ENCODE measurements around the gene MORN4. TPM values are rescaled to one million over a fixed set of nuclear protein-coding genes. Genes with fewer than 3 reads are reported as not detected.
"Not testable (repeated sequence)": the region's sequence is repeated elsewhere in the genome, so short reads cannot be mapped to it uniquely, and the experiment has no call there.

The MORN4 gene
- total RNA-seq, 1 donor from 2014 or later: 1.9 TPM

DNA sequence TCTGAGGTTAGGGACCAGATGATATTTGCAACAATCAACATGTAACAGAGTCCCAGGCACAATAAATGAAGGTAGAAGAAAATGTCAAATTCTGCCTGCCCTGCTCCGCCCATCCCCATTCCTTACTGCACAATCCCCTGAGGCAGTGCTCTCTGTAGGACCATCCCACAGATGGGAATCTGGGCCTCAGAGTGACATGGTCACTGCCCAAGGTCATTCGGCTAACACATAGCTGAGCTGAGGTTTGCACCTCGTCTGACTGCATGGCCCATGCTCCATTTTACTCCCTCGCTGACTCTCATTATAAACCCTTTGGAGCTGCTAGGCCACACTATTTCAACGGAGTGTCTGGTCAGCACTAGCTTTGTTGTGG is 47.9 kb downstream of the MORN4 start:
- Mint-ChIP-seq H3K27ac (no peak overlapping the region), H3K4me3 (no peak overlapping the region), H3K4me1 (ENCODE audit: low read depth) (no peaks in the 10 kb centered on the region), H3K27me3 (ENCODE audit: insufficient read depth) (no peaks in the 10 kb centered on the region), H3K36me3 (ENCODE audit: low read depth) (no peaks in the 10 kb centered on the region), H3K9me3 (no peaks in the 10 kb centered on the region)
- DNase-seq (ENCODE audit: low spot score): no peak
- intact Hi-C loops (cut with micrococcal nuclease): no loop called here

- intact Hi-C loops (cut with micrococcal nuclease): no loop called here
- DNase-seq (ENCODE audit: low spot score): no peak
- Mint-ChIP-seq H3K27me3 (ENCODE audit: insufficient read depth) (no peaks in the 10 kb centered on the region), H3K4me3 (no peak overlapping the region), H3K9me3 (no peaks in the 10 kb centered on the region), H3K4me1 (ENCODE audit: low read depth) (no peaks in the 10 kb centered on the region), H3K27ac (no peak overlapping the region), H3K36me3 (ENCODE audit: low read depth) (no peaks in the 10 kb centered on the region)
Measured at GRCh38 chr10:97584798-97585438, 48.4 kb downstream of the MORN4 start.

DNA sequence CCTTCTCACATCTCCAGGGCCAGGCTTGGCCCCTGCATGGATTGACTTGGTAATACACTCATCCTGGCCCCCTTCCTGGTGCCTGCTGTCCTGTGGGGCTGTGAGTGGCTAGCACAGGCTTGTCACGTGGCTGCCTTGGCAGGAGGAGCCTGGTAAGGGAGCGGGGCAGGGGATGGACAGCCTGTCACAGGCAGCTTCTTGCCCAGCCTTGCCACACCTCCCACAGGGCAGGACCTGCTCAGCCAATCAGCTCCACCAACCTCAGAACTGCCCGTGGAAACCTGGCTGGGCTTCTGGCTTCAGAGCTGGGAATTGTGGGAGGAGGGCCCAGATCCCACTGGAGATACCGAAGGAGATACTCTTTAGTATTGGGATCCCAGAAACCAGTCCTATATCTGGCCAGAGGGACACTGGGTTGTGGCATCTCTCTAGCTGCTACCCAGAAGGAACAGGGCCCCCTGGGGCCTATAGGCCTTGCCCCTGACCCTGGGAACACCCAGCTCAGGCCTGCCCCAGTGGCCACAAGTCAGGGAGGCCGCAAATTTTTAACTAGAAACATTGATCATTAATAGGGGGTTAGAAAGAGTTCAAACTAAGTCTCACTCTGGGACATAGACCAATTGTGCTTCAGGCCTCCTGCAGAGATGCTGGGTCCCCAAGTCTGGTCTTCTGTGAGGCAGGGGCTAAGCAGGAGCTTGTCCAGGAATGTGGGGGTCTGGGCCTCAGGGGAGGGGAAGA is 49.1 kb downstream of the MORN4 start, which contains the start of gene HOGA1:
Gene HOGA1 (plus strand): TSS at position 330 of the 738 bp plus-strand sequence. CDS start 315 bp downstream, at position 645.
- Mint-ChIP-seq H3K27me3 (ENCODE audit: insufficient read depth) (no peaks in the 10 kb centered on the region), H3K9me3 (no peaks in the 10 kb centered on the region), H3K4me3 (no peak within 1 kb of the TSS), H3K36me3 (ENCODE audit: low read depth) (no peaks in the 10 kb centered on the region), H3K27ac (no peak within 1 kb of the TSS), H3K4me1 (ENCODE audit: low read depth) (no peaks in the 10 kb centered on the region)
- no peak for DNase-seq (ENCODE audit: low spot score)
- intact Hi-C loops (cut with micrococcal nuclease): no loop called here

- intact Hi-C loops (cut with micrococcal nuclease): no loop called here
- Mint-ChIP-seq H3K9me3 (no peaks in the 10 kb centered on the region), H3K4me1 (ENCODE audit: low read depth) (no peaks in the 10 kb centered on the region), H3K27me3 (ENCODE audit: insufficient read depth) (no peaks in the 10 kb centered on the region), H3K4me3 (no peak overlapping the region), H3K36me3 (ENCODE audit: low read depth) (no peaks in the 10 kb centered on the region), H3K27ac (no peak overlapping the region)
- DNase-seq (ENCODE audit: low spot score): no peak
Measured at GRCh38 chr10:97583476-97583875, 49.8 kb downstream of the MORN4 start.

- Mint-ChIP-seq H3K27me3 (ENCODE audit: insufficient read depth) (no peaks in the 10 kb centered on the region), H3K4me1 (ENCODE audit: low read depth) (no peaks in the 10 kb centered on the region), H3K36me3 (ENCODE audit: low read depth) (no peaks in the 10 kb centered on the region), H3K27ac (no peak overlapping the region), H3K4me3 (no peak overlapping the region), H3K9me3 (no peaks in the 10 kb centered on the region)
- intact Hi-C loops (cut with micrococcal nuclease): no loop called here
- DNase-seq (ENCODE audit: low spot score): no peak
Measured at GRCh38 chr10:97582169-97582568, 51.1 kb downstream of the MORN4 start.

- peaks cover 6% of the 10 kb centered on the region for H3K27me3 Mint-ChIP-seq (ENCODE audit: insufficient read depth)
- no peaks in the 10 kb centered on the region for H3K36me3 Mint-ChIP-seq (ENCODE audit: low read depth)
- intact Hi-C loops (cut with micrococcal nuclease): no loop called here
- DNase-seq (ENCODE audit: low spot score): no peak
- no peak overlapping the region for H3K4me3 Mint-ChIP-seq
- no peaks in the 10 kb centered on the region for H3K4me1 Mint-ChIP-seq (ENCODE audit: low read depth)
- no peaks in the 10 kb centered on the region for H3K9me3 Mint-ChIP-seq
- H3K27ac Mint-ChIP-seq: no peak overlapping the region
Measured at GRCh38 chr10:97580421-97581367, 52.6 kb downstream of the MORN4 start.

GRCh38 chr10:97578171-97578844 is 55.0 kb downstream of the MORN4 start:
- H3K4me1 Mint-ChIP-seq (ENCODE audit: low read depth): no peaks in the 10 kb centered on the region
- no peak overlapping the region for H3K27ac Mint-ChIP-seq
- DNase-seq (ENCODE audit: low spot score): no peak
- H3K4me3 Mint-ChIP-seq: no peak overlapping the region
- H3K27me3 Mint-ChIP-seq (ENCODE audit: insufficient read depth): peaks cover 7% of the 10 kb centered on the region
- no peaks in the 10 kb centered on the region for H3K9me3 Mint-ChIP-seq
- no peaks in the 10 kb centered on the region for H3K36me3 Mint-ChIP-seq (ENCODE audit: low read depth)
- intact Hi-C loops (cut with micrococcal nuclease): no loop called here

DNA sequence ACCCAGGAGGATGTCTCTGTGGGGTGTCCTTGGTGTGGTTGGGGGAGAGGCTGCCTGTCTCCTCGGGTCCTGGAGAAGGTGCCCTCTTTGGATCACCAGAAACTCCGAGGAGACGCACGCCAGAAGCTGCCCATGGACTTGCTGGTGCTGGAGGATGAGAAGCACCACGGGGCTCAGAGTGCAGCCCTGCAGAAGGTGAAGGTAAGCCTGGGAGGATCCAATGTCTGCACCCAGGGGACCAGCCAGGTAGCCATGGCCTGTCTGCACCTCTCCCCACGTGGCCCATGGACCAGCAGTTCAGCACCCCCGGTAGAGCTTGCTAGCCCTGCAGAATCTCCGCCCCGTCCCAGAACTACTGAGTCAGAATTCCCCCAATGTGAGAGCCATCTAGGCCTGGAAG is 55.6 kb downstream of the MORN4 start:
- no peaks in the 10 kb centered on the region for H3K36me3 Mint-ChIP-seq (ENCODE audit: low read depth)
- H3K9me3 Mint-ChIP-seq: no peaks in the 10 kb centered on the region
- H3K4me3 Mint-ChIP-seq: no peak overlapping the region
- no peak for DNase-seq (ENCODE audit: low spot score)
- no peaks in the 10 kb centered on the region for H3K4me1 Mint-ChIP-seq (ENCODE audit: low read depth)
- intact Hi-C loops (cut with micrococcal nuclease): no loop called here
- H3K27me3 Mint-ChIP-seq (ENCODE audit: insufficient read depth): peaks cover 9% of the 10 kb centered on the region
- H3K27ac Mint-ChIP-seq: no peak overlapping the region

- H3K4me3 Mint-ChIP-seq; H3K9me3 Mint-ChIP-seq; DNase-seq (ENCODE audit: low spot score); intact Hi-C loops (cut with micrococcal nuclease); H3K27ac Mint-ChIP-seq; H3K4me1 Mint-ChIP-seq (ENCODE audit: low read depth); H3K27me3 Mint-ChIP-seq (ENCODE audit: insufficient read depth); H3K36me3 Mint-ChIP-seq (ENCODE audit: low read depth): not testable (repeated sequence)
Measured at GRCh38 chr10:97576487-97576886, 56.8 kb downstream of the MORN4 start.

- H3K9me3 Mint-ChIP-seq: no peaks in the 10 kb centered on the region
- H3K27ac Mint-ChIP-seq: no peak overlapping the region
- peaks cover 9% of the 10 kb centered on the region for H3K27me3 Mint-ChIP-seq (ENCODE audit: insufficient read depth)
- H3K36me3 Mint-ChIP-seq (ENCODE audit: low read depth): no peaks in the 10 kb centered on the region
- intact Hi-C loops (cut with micrococcal nuclease): no loop called here
- no peak overlapping the region for H3K4me3 Mint-ChIP-seq
- no peak for DNase-seq (ENCODE audit: low spot score)
- no peaks in the 10 kb centered on the region for H3K4me1 Mint-ChIP-seq (ENCODE audit: low read depth)
Measured at GRCh38 chr10:97575127-97575668, 58.1 kb downstream of the MORN4 start.

- intact Hi-C loops (cut with micrococcal nuclease): no loop called here
- Mint-ChIP-seq H3K4me3 (no peak overlapping the region), H3K9me3 (no peaks in the 10 kb centered on the region), H3K27me3 (ENCODE audit: insufficient read depth) (peaks cover 9% of the 10 kb centered on the region), H3K4me1 (ENCODE audit: low read depth) (no peaks in the 10 kb centered on the region), H3K27ac (no peak overlapping the region), H3K36me3 (ENCODE audit: low read depth) (no peaks in the 10 kb centered on the region)
- DNase-seq (ENCODE audit: low spot score): no peak
Measured at GRCh38 chr10:97574374-97575126, 58.8 kb downstream of the MORN4 start.

- Mint-ChIP-seq H3K27me3 (ENCODE audit: insufficient read depth) (peaks cover 9% of the 10 kb centered on the region), H3K27ac (no peak overlapping the region), H3K4me1 (ENCODE audit: low read depth) (no peaks in the 10 kb centered on the region), H3K4me3 (no peak overlapping the region), H3K36me3 (ENCODE audit: low read depth) (no peaks in the 10 kb centered on the region), H3K9me3 (no peaks in the 10 kb centered on the region)
- intact Hi-C loops (cut with micrococcal nuclease): loop anchor here (2.0 kb wide), 1 partner anchor 157 kb away; no protein-coding TSS in a partner anchor
- DNase-seq (ENCODE audit: low spot score): no peak
Measured at GRCh38 chr10:97573672-97574071, 59.6 kb downstream of the MORN4 start.

Data from activated T-helper 1 cell treated with anti-CD3 and anti-CD28 coated beads, Interleukin-12 subunit alpha, Interleukin-12 subunit beta, Interleukin-2, Interleukin-4 antibody, amounts not matched to agents 30 ng/mL and 10 ng/mL and 1 ng/mL, durations not matched to agents 14 hours and 24 hours and 36 hours (primary cell).